ENCODE results near the gene FFAR4. TPM values are rescaled to one million over a fixed set of nuclear protein-coding genes. Genes with fewer than 3 reads are reported as not detected.
A peak's percentile ranks its signal among the peaks of the same experiment; 100 is the strongest.
"Not testable (repeated sequence)": the region's sequence is repeated elsewhere in the genome, so short reads cannot be mapped to it uniquely, and the experiment has no call there.

FFAR4 gene
- polyA plus RNA-seq (2013, experiment 1 of 2): not detected
- polyA plus RNA-seq (2013, experiment 2 of 2): not detected

GRCh38 chr10:93566435-93567276 lies at the start of gene FFAR4:
Gene FFAR4, plus strand, starts transcription at chr10:93566665. Its CDS starts 56 bp downstream, at chr10:93566721.
- Histone ChIP-seq H3K9ac (ENCODE audit: low read length) (no peak within 1 kb of the TSS), H2BK15ac (ENCODE audit: low read depth, poor library complexity, severe bottlenecking) (no peak within 1 kb of the TSS), H2BK12ac (ENCODE audit: low read length in 2 of 2) (no peak within 1 kb of the TSS), H3K4ac (ENCODE audit: low read depth in 1 of 2, low read length in 2 of 2) (no peak within 1 kb of the TSS), H3K4me2 (ENCODE audit: low read length, poor library complexity, severe bottlenecking) (peak within 1 kb of the TSS; percentile 79), H4K8ac (ENCODE audit: low read length) (no peak within 1 kb of the TSS), H3K27ac (ENCODE audit: low read length, poor library complexity, severe bottlenecking) (no peak within 1 kb of the TSS), H2AK5ac (ENCODE audit: low read length, severe bottlenecking) (no peak within 1 kb of the TSS), H3K14ac (ENCODE audit: low read length in 2 of 2) (no peak within 1 kb of the TSS), H3K9me3 (ENCODE audit: control insufficient read depth, low read length) (no peaks in the 10 kb centered on the region), H3K4me3 (ENCODE audit: insufficient read depth in 1 of 2, low read depth in 1 of 2, low read length in 2 of 2) (peak within 1 kb of the TSS; percentile 20 to 41), H3K18ac (ENCODE audit: low read depth in 1 of 2, low read length in 2 of 2) (no peak within 1 kb of the TSS), H3K79me1 (replicated peaks; ENCODE audit: low read length, poor library complexity, severe bottlenecking) (no peaks in the 10 kb centered on the region), H3K4me1 (ENCODE audit: control insufficient read depth, insufficient read depth, low read depth, low read length) (peaks cover 11% of the 10 kb centered on the region), H3K23ac (ENCODE audit: low read length in 2 of 2) (no peak within 1 kb of the TSS), H2AFZ (ENCODE audit: low read depth, low read length) (no peak within 1 kb of the TSS), H2BK120ac (ENCODE audit: low read depth, low read length) (no peak within 1 kb of the TSS), H2BK5ac (ENCODE audit: low read depth, low read length, poor library complexity, severe bottlenecking) (no peak within 1 kb of the TSS), H4K91ac (ENCODE audit: low read length) (peak within 1 kb of the TSS; percentile 65), H3K27me3 (ENCODE audit: control insufficient read depth in 1 of 2, insufficient read depth in 1 of 2, low read length in 2 of 2) (peaks cover 75 to 87% of the 10 kb centered on the region in 2 experiments), H3K36me3 (ENCODE audit: control insufficient read depth in 1 of 2, insufficient read depth in 2 of 2, low read depth in 1 of 2, low read length in 2 of 2) (no peaks in the 10 kb centered on the region)
- DNase-seq: peak; percentile 8
- WGBS: 2% methylated on average over 76 of the region's 85 CpGs

GRCh38 chr10:93518531-93518930 lies 47.9 kb upstream of the FFAR4 start:
- no peak overlapping the region for H2AFZ ChIP-seq (ENCODE audit: low read depth, low read length)
- no peaks in the 10 kb centered on the region for H3K27me3 ChIP-seq (ENCODE audit: control insufficient read depth in 1 of 2, insufficient read depth in 1 of 2, low read length in 2 of 2)
- H3K79me1 ChIP-seq (replicated peaks; ENCODE audit: low read length, poor library complexity, severe bottlenecking): peaks cover 3% of the 10 kb centered on the region
- no peak overlapping the region for H2BK5ac ChIP-seq (ENCODE audit: low read depth, low read length, poor library complexity, severe bottlenecking)
- H3K4me3 ChIP-seq (ENCODE audit: insufficient read depth in 1 of 2, low read depth in 1 of 2, low read length in 2 of 2): no peak overlapping the region
- WGBS: 100% methylated on average over 4 of the region's 4 CpGs
- DNase-seq: no peak
- H2BK15ac ChIP-seq (ENCODE audit: low read depth, poor library complexity, severe bottlenecking): no peak overlapping the region
- H3K36me3 ChIP-seq (ENCODE audit: control insufficient read depth in 1 of 2, insufficient read depth in 2 of 2, low read depth in 1 of 2, low read length in 2 of 2): peaks cover 12% of the 10 kb centered on the region in 2 experiments
- no peak overlapping the region for H4K91ac ChIP-seq (ENCODE audit: low read length)
- H2BK12ac ChIP-seq (ENCODE audit: low read length in 2 of 2): no peak overlapping the region
- no peak overlapping the region for H3K4me2 ChIP-seq (ENCODE audit: low read length, poor library complexity, severe bottlenecking)
- H3K14ac ChIP-seq (ENCODE audit: low read length in 2 of 2): no peak overlapping the region
- no peak overlapping the region for H2AK5ac ChIP-seq (ENCODE audit: low read length, severe bottlenecking)
- H3K27ac ChIP-seq (ENCODE audit: low read length, poor library complexity, severe bottlenecking): no peak overlapping the region
- H4K8ac ChIP-seq (ENCODE audit: low read length): no peak overlapping the region
- H3K9ac ChIP-seq (ENCODE audit: low read length): no peak overlapping the region
- no peak overlapping the region for H3K4ac ChIP-seq (ENCODE audit: low read depth in 1 of 2, low read length in 2 of 2)
- no peak overlapping the region for H3K23ac ChIP-seq (ENCODE audit: low read length in 2 of 2)
- H3K9me3 ChIP-seq (ENCODE audit: control insufficient read depth, low read length): no peaks in the 10 kb centered on the region
- H3K4me1 ChIP-seq (ENCODE audit: control insufficient read depth, insufficient read depth, low read depth, low read length): no peaks in the 10 kb centered on the region
- no peak overlapping the region for H2BK120ac ChIP-seq (ENCODE audit: low read depth, low read length)
- H3K18ac ChIP-seq (ENCODE audit: low read depth in 1 of 2, low read length in 2 of 2): no peak overlapping the region

GRCh38 chr10:93535293-93535692 lies 31.2 kb upstream of the FFAR4 start:
- no peak for DNase-seq
- H4K8ac ChIP-seq (ENCODE audit: low read length): no peak overlapping the region
- H3K79me1 ChIP-seq (replicated peaks; ENCODE audit: low read length, poor library complexity, severe bottlenecking): no peaks in the 10 kb centered on the region
- H3K23ac ChIP-seq (ENCODE audit: low read length in 2 of 2): no peak overlapping the region
- H2BK12ac ChIP-seq (ENCODE audit: low read length in 2 of 2): no peak overlapping the region
- H3K18ac ChIP-seq (ENCODE audit: low read depth in 1 of 2, low read length in 2 of 2): no peak overlapping the region
- H3K4ac ChIP-seq (ENCODE audit: low read depth in 1 of 2, low read length in 2 of 2): no peak overlapping the region
- H2BK15ac ChIP-seq (ENCODE audit: low read depth, poor library complexity, severe bottlenecking): no peak overlapping the region
- H2BK120ac ChIP-seq (ENCODE audit: low read depth, low read length): no peak overlapping the region
- H4K91ac ChIP-seq (ENCODE audit: low read length): no peak overlapping the region
- H3K4me3 ChIP-seq (ENCODE audit: insufficient read depth in 1 of 2, low read depth in 1 of 2, low read length in 2 of 2): no peak overlapping the region
- no peak overlapping the region for H3K9ac ChIP-seq (ENCODE audit: low read length)
- no peak overlapping the region for H3K27ac ChIP-seq (ENCODE audit: low read length, poor library complexity, severe bottlenecking)
- WGBS: 88% methylated on average over 5 of the region's 5 CpGs
- H3K4me2 ChIP-seq (ENCODE audit: low read length, poor library complexity, severe bottlenecking): no peak overlapping the region
- no peak overlapping the region for H2BK5ac ChIP-seq (ENCODE audit: low read depth, low read length, poor library complexity, severe bottlenecking)
- no peaks in the 10 kb centered on the region for H3K36me3 ChIP-seq (ENCODE audit: control insufficient read depth in 1 of 2, insufficient read depth in 2 of 2, low read depth in 1 of 2, low read length in 2 of 2)
- no peaks in the 10 kb centered on the region for H3K4me1 ChIP-seq (ENCODE audit: control insufficient read depth, insufficient read depth, low read depth, low read length)
- H3K27me3 ChIP-seq (ENCODE audit: control insufficient read depth in 1 of 2, insufficient read depth in 1 of 2, low read length in 2 of 2): no peaks in the 10 kb centered on the region
- H3K14ac ChIP-seq (ENCODE audit: low read length in 2 of 2): no peak overlapping the region
- H2AFZ ChIP-seq (ENCODE audit: low read depth, low read length): no peak overlapping the region
- no peak overlapping the region for H2AK5ac ChIP-seq (ENCODE audit: low read length, severe bottlenecking)
- H3K9me3 ChIP-seq (ENCODE audit: control insufficient read depth, low read length): no peaks in the 10 kb centered on the region

GRCh38 chr10:93540871-93541270 lies 25.6 kb upstream of the FFAR4 start:
- not testable (repeated sequence) for H3K4me2 ChIP-seq (ENCODE audit: low read length, poor library complexity, severe bottlenecking); H4K8ac ChIP-seq (ENCODE audit: low read length); H2BK12ac ChIP-seq (ENCODE audit: low read length in 2 of 2); H4K91ac ChIP-seq (ENCODE audit: low read length); H2BK15ac ChIP-seq (ENCODE audit: low read depth, poor library complexity, severe bottlenecking); H3K14ac ChIP-seq (ENCODE audit: low read length in 2 of 2); H2AFZ ChIP-seq (ENCODE audit: low read depth, low read length); H3K9me3 ChIP-seq (ENCODE audit: control insufficient read depth, low read length); H3K79me1 ChIP-seq (replicated peaks; ENCODE audit: low read length, poor library complexity, severe bottlenecking); H3K9ac ChIP-seq (ENCODE audit: low read length); H2BK120ac ChIP-seq (ENCODE audit: low read depth, low read length); H3K27ac ChIP-seq (ENCODE audit: low read length, poor library complexity, severe bottlenecking); H3K4me1 ChIP-seq (ENCODE audit: control insufficient read depth, insufficient read depth, low read depth, low read length); H3K18ac ChIP-seq (ENCODE audit: low read depth in 1 of 2, low read length in 2 of 2); DNase-seq; H3K4me3 ChIP-seq (ENCODE audit: insufficient read depth in 1 of 2, low read depth in 1 of 2, low read length in 2 of 2); H2AK5ac ChIP-seq (ENCODE audit: low read length, severe bottlenecking); H3K4ac ChIP-seq (ENCODE audit: low read depth in 1 of 2, low read length in 2 of 2); H3K23ac ChIP-seq (ENCODE audit: low read length in 2 of 2); H2BK5ac ChIP-seq (ENCODE audit: low read depth, low read length, poor library complexity, severe bottlenecking); H3K36me3 ChIP-seq (ENCODE audit: control insufficient read depth in 1 of 2, insufficient read depth in 2 of 2, low read depth in 1 of 2, low read length in 2 of 2)
- H3K27me3 ChIP-seq (ENCODE audit: control insufficient read depth in 1 of 2, insufficient read depth in 1 of 2, low read length in 2 of 2): peaks cover 0 to 10% of the 10 kb centered on the region in 2 experiments
- 88% methylated on average over 3 of the region's 4 CpGs for WGBS

Measured in mesenchymal stem cell (in vitro differentiated cells and primary cell).